ENCODE measurements around the gene ATP8B1.
"Not testable (repeated sequence)": the region's sequence is repeated elsewhere in the genome, so short reads cannot be mapped to it uniquely, and the experiment has no call there.

Gene ATP8B1

GRCh38 chr18:57764995-57765394 is 38.1 kb downstream of the ATP8B1 start:
- no peak for DNase-seq (ENCODE audit: low spot score)

- DNase-seq (ENCODE audit: low spot score) = no peak
These were observed 39.0 kb downstream of the ATP8B1 start for GRCh38 chr18:57764087-57764486.

GRCh38 chr18:57762686-57763085 is 40.4 kb downstream of the ATP8B1 start:
- DNase-seq (ENCODE audit: low spot score) = no peak

GRCh38 chr18:57759650-57760049 is 43.5 kb downstream of the ATP8B1 start:
- no peak for DNase-seq (ENCODE audit: low spot score)

- DNase-seq (ENCODE audit: low spot score) = no peak
These were observed 47.5 kb downstream of the ATP8B1 start for GRCh38 chr18:57755473-57756067.

GRCh38 chr18:57754577-57755338 is 48.4 kb downstream of the ATP8B1 start:
- DNase-seq (ENCODE audit: low spot score) = no peak

- DNase-seq (ENCODE audit: low spot score) = no peak
These were observed 50.1 kb downstream of the ATP8B1 start for GRCh38 chr18:57753063-57753462.

GRCh38 chr18:57749604-57749970 is 53.5 kb downstream of the ATP8B1 start:
- DNase-seq (ENCODE audit: low spot score) = no peak

GRCh38 chr18:57748770-57749603 is 54.1 kb downstream of the ATP8B1 start:
- peak; percentile 34 for DNase-seq (ENCODE audit: low spot score)

GRCh38 chr18:57747809-57748680 is 55.1 kb downstream of the ATP8B1 start:
- no peak for DNase-seq (ENCODE audit: low spot score)

GRCh38 chr18:57744211-57744694 is 58.9 kb downstream of the ATP8B1 start:
- DNase-seq (ENCODE audit: low spot score) = no peak

- no peak for DNase-seq (ENCODE audit: low spot score)
These were observed 60.1 kb downstream of the ATP8B1 start for GRCh38 chr18:57743008-57743407.

- DNase-seq (ENCODE audit: low spot score) = no peak
These were observed 61.8 kb downstream of the ATP8B1 start for GRCh38 chr18:57741273-57741672.

GRCh38 chr18:57738078-57738477 is 65.0 kb downstream of the ATP8B1 start:
- DNase-seq (ENCODE audit: low spot score) = no peak

GRCh38 chr18:57737400-57738060 is 65.6 kb downstream of the ATP8B1 start:
- peak; percentile 78 for DNase-seq (ENCODE audit: low spot score)

GRCh38 chr18:57735042-57735441 is 68.1 kb downstream of the ATP8B1 start:
- DNase-seq (ENCODE audit: low spot score) = not testable (repeated sequence)

GRCh38 chr18:57733861-57734260 is 69.3 kb downstream of the ATP8B1 start:
- no peak for DNase-seq (ENCODE audit: low spot score)

GRCh38 chr18:57730146-57730545 is 73.0 kb downstream of the ATP8B1 start:
- DNase-seq (ENCODE audit: low spot score) = no peak

GRCh38 chr18:57728941-57729511 is 74.1 kb downstream of the ATP8B1 start:
- no peak for DNase-seq (ENCODE audit: low spot score)

- DNase-seq (ENCODE audit: low spot score) = no peak
These were observed 74.9 kb downstream of the ATP8B1 start for GRCh38 chr18:57727952-57728807.

All from putamen (tissue), 1 donor.